HG03045 (cell line): ENCODE data around the gene HYI.
A peak's percentile ranks its signal among the peaks of the same experiment; 100 is the strongest.
"Not testable (repeated sequence)": the region's sequence is repeated elsewhere in the genome, so short reads cannot be mapped to it uniquely, and the experiment has no call there.

Experiments used
- ATAC-seq: cut with Tn5 transposase; IDR thresholded peaks from one replicate; pipeline ENCODE4 v1.9.1; 2021; ENCODE audit warnings: mild to moderate bottlenecking, moderate library complexity; ENCODE audit not compliant: unreplicated experiment

HYI gene, protein sequence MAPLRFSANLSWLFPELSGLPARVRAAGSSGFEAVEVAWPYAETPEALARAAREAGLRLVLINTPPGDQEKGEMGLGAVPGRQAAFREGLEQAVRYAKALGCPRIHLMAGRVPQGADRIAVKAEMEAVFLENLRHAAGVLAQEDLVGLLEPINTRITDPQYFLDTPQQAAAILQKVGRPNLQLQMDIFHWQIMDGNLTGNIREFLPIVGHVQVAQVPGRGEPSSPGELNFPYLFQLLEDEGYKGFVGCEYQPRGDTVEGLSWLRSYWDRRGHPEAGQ

DNA sequence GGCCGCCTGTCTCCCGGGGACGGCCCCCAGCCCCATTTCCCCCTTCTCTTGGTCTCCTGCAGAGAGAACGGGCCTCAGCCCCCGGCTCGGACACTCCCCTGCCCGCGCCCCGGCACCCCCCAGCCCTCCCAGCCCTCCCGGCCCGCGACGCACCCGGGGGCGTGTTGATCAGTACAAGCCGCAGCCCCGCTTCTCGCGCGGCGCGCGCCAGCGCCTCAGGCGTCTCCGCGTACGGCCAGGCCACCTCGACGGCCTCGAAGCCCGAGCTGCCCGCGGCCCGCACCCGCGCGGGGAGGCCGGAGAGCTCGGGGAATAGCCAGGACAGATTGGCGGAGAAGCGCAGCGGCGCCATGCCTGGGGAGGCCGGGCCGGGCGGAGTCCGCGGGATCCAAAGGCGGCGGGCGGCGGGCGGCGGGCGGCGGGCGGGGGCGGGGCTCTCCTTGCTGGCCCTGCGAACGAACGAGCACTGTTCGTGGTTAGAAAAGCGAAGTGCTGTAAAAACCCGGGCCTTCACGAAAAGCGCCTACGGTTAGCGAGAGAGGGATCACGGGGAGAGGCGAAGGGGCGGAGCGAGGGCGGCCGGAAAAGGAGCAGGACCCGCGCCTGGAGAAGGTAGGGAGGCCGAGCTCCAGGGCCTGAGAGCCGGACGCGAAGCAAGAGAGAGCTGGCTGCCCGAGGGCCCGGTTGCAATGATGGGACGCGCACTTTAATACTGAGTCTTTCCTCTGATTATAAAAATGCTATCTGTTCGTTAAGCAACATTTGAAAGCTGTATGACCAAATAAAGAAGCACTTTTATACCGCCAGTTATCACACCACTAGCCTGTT is at the start of gene HYI:
Gene HYI, minus strand, starts transcription at position 490 of the 828 bp plus-strand sequence. Its CDS starts 138 bp downstream, at position 352.
- peak; percentile 49 for ATAC-seq

DNA sequence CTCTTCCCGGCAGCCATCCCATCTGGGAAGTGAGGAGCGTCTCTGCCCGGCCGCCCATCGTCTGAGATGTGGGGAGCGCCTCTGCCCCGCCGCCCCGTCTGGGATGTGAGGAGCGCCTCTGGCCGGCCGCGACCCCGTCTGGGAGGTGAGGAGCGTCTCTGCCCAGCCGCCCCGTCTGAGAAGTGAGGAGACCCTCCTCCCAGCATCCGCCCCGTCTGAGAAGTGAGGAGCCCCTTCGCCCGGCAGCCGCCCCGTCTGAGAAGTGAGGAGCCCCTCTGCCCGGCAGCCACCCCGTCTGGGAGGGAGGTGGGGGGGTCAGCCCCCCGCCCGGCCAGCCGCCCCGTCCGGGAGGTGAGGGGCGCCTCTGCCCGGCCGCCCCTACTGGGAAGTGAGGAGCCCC is 48.1 kb upstream of the HYI start:
- ATAC-seq, result not testable (repeated sequence)

DNA sequence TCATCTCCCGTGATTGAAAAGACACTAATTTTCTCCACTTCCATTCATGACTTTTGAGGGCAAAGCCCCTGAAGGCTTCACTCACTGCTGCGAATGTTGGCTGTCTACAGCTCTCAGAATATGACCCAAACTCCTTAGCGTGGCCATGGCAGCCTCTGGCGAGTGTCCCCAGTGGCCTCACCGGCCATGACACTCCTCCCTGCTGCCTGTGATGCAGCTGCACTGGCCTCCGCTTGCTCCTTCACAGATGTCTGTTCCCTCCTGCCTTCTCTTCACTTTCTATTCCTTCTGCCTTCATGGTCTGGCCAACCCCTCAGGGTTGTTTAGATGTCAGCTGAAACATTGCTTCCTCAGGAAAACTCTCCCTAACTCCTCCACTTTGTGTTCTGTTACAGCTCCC is 46.2 kb upstream of the HYI start:
- no peak for ATAC-seq

DNA sequence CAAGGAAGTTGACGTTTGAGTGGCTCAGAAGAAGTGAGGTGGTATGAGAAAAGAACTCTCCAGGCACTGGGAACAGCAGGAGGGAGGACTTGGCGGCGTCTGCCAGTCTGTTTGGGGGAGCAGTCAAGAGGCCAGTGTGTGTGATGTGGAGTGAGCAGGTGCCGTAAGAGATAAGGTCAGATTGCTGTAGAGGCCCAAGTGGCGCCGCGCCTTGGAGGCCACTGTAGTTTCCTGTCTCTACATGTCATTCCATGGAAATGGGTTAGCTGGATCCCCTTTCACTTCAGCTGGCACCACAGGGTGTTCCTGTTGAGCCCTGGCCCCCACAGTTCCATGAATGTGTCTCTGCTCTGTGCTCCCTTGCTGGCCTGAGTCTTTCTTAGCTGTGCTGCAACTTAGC is 41.5 kb upstream of the HYI start:
- no peak for ATAC-seq

DNA sequence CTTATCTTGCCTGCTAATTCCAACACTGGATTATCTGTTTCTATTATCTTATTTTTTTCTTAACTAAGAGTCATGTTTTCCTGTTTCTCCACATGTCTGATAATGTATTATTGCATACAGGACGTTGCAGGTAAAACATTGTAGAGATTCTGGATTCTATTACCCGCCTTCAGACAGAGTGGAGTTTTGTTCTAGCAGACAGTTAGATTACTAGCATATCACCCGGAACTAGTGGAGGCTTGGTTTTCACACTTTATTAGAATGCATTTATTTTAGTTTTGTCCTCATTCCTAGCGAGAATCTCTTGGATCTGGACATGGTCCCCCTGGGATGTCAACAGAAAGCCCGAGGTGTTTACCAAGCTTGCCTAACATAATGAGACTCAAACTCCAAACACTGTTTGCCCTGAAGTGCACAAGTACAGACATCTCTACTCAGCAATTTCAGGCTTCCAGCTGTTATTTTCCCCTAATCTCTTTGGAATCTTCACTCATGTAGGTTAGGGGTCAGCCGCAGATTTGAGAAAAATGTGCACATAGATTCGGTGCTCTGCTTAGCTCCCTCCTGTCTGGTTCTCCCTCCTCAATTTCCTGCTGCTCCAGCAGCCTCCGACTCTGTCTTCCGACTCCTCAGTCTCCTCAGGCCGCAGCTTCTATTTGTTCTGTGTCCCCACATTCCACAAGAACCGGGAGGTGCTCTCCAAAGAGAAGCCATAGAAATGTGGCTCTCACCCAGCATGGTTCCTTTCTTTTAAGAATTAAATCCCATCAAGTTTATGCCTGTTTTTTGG is 40.1 kb upstream of the HYI start:
- no peak for ATAC-seq

DNA sequence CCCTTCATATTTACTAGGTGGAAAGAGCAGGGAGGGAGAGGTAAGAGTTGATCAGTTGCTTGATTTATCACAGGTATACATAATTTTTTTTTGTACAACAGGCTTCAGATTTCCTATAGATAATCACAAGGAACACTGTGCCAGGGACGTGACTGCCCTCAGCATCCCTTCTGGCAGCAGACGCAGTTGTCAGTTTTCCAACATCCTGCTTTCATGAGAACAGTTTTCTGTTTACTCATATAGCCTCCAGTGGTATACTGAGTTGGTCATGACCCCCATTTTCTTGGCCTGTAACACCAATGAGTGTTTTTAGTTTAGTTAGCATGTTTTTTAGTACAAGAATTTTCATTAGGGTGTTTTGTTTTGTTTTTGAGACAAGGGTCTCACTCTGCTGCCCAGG is 39.1 kb upstream of the HYI start:
- ATAC-seq, result no peak

DNA sequence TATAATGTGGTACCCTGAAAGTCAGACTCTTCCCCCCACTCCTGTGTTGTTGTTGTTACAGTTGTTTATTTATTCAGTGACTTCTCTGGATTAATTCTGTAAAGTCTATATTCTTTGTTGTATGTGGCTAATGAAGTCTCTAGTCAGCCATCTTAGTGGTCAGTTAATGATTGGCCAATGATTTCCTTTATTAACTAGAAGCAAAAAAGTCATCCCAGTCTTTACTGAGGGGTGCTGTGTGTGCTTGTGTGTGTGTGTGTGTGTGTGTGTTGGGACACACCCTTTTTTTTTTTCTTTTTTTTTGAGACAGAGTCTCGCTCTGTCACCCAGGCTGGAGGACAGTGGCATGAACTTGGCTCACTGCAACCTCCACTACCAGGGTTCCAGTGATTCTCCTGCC is 37.3 kb upstream of the HYI start:
- no peak for ATAC-seq

DNA sequence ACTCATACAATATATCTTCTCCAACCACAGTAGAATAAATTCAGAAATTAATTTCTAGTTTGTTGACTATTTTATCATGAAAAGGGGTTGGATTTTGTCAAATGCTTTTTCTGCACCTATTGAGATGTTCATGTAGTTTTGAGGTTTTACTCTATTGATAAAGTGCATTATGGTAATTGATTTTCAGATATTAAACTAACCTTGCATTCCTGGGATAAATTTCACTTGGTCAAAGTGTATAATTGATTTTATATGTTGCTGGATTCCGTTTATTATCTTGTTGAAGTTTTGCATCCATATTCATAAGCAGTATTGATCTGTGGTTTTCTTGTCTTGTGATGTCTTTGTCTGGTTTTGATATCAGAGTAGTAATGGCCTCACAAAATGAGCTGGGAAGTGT is 34.4 kb upstream of the HYI start:
- no peak for ATAC-seq

DNA sequence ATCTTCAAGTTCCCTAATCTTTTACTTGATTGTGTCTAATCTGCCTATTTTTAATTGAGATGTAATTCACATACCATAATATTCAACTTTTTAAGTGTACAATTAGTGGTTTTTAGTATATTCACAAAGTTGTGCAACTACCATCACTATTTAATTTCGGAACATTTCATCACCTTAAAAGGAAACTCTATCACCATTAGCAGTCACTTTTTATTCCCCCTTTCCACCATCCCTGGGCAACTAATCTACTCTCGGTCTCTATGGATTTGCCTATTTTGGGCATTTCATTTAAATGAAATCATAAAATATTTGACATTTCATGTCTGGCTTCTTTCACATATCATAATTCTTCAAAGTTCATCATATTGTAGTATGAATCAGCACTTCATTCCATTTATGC is 30.6 kb upstream of the HYI start:
- ATAC-seq, result no peak

DNA sequence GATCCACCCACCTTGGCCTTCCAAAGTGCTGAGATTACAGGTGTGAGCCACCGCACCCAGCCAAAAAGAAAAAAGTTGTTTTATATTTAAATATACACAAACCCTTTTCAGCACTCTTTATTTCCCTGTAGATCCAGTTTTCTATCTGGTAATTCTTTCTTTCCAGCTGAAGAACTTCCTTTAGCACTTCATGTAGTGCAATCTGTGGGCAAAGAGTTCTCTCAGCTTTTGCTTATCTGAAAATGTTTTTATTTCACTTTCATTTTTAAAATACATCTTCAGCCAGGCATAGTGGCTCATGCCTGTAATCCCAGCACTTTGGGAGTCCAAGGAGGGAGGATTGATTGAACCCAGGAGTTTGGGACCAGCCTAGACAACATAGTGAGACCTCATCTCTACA is 28.5 kb upstream of the HYI start:
- no peak for ATAC-seq

DNA sequence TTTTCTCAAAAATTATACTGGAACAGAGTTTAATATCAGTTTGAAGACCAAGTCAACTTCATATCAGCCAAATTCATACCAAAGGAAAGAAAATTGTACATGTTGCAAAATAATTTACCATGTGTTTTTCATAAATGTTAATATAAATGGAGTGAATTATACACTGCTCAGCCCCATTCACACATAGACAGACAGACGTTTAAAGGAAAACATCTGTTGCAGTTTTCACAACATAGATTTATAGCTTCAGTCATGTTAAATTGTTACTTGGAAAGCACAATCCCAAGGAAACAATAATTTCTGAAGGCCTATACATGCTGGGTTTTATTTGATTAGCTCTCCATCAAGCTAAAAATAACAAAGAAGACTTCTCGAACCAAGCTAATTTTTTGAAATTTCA is 27.8 kb upstream of the HYI start:
- ATAC-seq, result no peak

DNA sequence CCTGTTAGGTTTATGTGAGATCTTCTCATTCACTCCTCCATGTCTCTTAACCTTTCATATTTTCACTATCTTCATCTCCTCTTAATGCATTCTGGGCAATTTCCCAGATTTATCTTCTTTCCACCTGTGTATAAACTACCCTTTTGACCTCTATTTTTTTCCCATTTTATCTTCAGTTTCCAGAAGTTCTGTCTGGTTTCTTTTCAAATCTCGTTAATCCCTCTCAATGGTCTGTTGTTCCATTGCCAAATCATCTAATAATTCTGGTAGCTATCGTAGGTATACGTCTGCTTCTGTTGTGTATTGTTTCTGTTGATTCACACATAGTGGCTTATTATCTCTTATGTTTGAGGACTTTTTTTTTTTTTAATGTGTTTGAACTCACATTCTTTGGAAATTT is 25.7 kb upstream of the HYI start:
- no peak for ATAC-seq

DNA sequence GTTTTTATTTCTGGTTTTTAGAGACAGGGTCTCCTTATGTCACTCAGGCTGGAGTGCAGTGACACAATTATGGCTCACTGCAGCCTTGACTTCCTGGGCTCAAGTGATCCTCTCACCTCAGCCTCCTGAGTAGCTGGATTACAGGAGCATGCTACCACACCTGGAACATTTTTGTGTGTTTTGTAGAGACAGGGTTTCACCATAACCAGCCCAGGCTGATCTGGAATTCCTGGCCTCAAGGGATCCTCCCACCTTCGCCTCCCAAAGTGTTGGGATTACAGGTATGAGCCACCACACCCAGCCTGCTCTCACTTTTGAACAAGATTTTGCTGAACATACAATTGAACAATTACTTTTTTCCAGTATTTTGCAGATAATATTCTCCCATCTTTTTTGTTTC is 24.0 kb upstream of the HYI start:
- ATAC-seq, result no peak

DNA sequence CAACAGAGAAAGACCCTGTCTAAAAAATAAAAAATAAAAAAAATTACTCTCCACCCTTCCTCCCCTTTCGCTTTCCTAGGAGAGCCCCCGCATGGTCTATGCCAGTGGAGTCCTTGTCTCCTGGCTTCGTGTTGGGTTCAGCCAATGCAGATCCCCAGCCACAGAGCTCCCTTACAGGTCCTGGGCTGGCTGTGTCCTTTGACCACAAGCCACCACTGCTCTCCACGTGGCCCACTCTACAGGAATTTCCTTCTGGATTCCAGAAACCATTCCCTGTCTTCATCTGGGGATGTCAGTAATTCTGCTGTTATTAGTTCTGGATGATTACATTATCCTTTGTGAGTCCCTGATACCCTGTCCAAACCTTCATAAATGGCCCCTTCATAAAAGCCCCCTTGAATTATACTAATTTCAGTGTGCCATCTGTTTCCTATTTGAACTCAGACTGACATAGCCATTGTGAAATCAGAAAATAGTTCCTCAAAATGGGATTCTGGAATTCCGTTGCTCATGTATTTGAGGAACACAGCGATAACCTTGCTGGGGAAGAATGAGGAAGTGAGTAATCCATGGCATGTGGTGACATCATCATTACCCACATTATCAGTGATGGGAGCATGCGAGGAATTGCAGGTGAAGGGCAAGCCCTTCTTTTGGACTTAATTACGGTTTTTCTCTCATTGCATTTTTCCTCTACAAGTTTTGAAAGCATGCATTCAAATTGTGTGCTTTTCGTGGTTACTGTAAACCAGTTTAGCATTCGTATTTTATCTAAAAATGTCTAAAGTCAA is 22.1 kb upstream of the HYI start:
- not testable (repeated sequence) for ATAC-seq

DNA sequence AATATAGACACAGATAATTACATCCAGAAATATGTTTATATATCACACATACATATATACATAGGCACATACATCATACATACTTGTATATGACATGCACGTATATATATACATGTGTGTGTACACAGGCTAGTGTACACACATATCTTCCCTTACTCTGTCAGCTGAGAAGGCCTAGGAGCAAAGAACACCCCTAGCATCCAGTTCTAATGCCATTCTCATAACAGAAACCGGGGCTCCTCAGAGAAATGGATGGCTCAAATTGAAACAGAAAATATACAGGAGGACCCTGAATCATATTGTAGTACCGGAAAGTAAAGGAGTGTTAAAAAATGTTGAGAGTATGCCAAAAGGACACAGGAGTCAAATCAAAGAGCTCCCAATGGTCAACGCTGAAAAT is 19.7 kb upstream of the HYI start:
- ATAC-seq, result no peak

DNA sequence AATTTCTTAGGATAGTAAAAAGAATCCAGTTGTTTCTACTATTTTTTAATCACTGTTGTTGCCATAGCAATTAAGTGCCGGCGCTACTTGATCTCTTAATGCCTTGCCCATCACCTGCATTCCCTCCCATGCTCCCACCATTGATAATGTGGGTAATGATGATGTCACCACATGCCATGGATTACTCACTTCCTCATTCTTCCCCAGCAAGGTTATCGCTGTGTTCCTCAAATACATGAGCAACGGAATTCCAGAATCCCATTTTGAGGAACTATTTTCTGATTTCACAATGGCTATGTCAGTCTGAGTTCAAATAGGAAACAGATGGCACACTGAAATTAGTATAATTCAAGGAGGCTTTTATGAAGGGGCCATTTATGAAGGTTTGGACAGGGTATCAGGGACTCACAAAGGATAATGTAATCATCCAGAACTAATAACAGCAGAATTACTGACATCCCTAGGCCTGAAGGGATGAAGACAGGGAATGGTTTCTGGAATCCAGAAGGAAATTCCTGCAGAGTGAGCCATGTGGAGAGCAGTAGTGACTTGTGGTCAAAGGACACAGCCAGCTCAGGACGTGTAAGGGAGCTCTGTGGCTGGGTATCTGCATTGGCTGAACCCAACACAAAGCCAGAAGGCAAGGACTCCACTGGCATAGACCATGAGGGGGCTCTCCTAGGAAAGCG is 18.9 kb upstream of the HYI start:
- not testable (repeated sequence) for ATAC-seq

DNA sequence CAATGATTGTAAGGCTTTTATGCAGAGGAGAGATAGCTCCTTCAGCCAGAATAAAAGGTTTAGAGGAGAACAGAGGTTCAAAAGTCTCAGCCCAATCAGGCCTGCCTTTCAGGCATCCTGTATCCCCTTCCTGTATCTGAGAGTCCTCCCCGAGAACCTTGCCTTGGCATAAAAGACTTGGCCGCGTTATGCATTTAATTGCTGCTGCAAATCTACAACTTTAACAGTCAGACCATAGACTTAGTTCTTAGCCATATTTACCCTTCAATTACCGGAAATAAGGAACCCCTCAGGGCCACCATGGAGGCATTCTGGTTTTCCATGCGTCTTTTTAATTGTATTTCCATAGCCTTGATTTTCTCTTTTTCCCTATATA is 18.3 kb upstream of the HYI start:
- no peak for ATAC-seq

DNA sequence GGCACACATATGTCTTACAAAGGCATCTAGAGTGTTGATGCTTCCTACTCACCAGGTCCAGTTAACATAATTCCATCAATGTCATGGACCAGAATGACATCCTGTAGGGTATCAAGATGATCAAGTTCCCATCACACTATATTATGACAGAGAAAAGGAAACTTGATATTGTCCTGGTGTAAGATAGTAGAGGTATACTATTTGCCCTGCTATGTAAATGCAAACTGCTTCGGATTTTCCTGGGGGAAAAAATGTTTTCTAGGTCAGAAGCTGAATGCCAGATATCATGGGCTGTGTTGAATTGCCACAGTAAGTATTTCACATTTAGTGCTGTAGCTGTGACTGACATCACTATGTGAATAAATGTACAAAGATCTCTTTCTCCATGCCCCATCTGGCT is 16.2 kb upstream of the HYI start:
- ATAC-seq, result no peak

DNA sequence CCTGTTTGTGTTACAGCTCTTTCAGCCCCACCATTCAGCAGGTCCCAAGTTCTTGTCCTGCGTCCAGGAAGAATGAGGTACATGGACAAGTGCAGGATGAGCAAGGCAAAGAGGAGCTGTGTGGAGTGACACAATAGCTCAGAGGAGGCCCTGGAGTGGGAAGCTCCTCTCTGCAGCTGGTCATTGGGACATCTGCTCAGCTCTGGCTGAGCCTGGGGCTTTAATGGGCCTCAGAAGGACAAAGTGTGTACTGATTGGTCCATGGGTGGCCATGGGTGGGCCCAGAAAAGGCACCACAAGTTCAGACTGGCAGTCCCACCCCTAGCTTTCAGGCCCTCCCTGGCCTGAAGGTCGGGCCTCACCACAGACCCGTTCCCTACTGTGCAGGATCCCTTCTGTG is 14.7 kb upstream of the HYI start:
- no peak for ATAC-seq

DNA sequence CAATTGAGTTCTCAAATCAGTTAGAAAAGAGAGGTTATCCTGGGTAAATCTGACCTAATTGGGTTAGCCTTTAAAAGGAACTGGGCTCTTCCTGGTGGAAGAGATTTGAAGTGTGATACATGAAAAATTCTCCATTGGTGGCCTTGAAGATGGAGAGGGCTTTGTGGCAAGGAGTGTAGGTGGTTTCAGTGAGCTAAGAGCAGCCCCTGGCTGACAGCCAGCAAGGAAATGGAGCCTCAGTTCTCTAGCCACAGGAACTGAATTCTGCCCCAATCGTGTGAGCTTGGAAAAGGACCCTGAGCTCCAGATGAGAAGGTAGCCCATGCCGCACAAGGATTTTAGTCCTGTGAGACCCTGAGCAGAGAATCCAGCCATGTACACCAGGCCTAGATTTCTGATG is 12.7 kb upstream of the HYI start:
- no peak for ATAC-seq
